Cardiac muscle cell (in vitro differentiated cells and primary cell): ENCODE data around the gene ISLR2. TPM values are rescaled to one million over a fixed set of nuclear protein-coding genes. Genes with fewer than 3 reads are reported as not detected.
"Not testable (repeated sequence)": the region's sequence is repeated elsewhere in the genome, so short reads cannot be mapped to it uniquely, and the experiment has no call there.

Source experiments
- DNase-seq, 2 donors: peaks; one replicate each; pipeline versions ENCODE4 v3.0.0 to v3.0.0-alpha.2; 2010 to 2017; ENCODE audit warnings: low read depth in 1 of 2, low spot score in 1 of 2
- H3K27ac ChIP-seq: fragments of 200-600 bp; sonication (generic); 2 replicates; pipeline ENCODE4 v1.5.1; 2016
- H3K27me3 ChIP-seq: fragments of 200-600 bp; sonication (generic); 2 replicates; pipeline ENCODE4 v1.6.0; 2016; ENCODE audit warnings: control low read depth
- H3K36me3 ChIP-seq: fragments of 200-600 bp; sonication (generic); 2 replicates; pipeline ENCODE4 v1.5.1; 2016; ENCODE audit warnings: control low read depth
- H3K4me1 ChIP-seq: fragments of 200-600 bp; sonication (generic); 2 replicates; pipeline ENCODE4 v1.8.1; 2017; ENCODE audit warnings: low read depth, mild to moderate bottlenecking, mixed run types
- H3K4me3 ChIP-seq: fragments of 200-600 bp; sonication (generic); 2 replicates; pipeline ENCODE4 v1.5.1; 2016; ENCODE audit warnings: mild to moderate bottlenecking
- H3K9me3 ChIP-seq: fragments of 200-600 bp; sonication (generic); 2 replicates; pipeline ENCODE4 v1.5.1; 2017; ENCODE audit warnings: low read depth, mild to moderate bottlenecking, control low read depth
- CTCF ChIP-seq: IDR thresholded peaks from 2 replicates; pipeline ENCODE4 v1.5.1; 2012; ENCODE audit warnings: low read depth, mild to moderate bottlenecking, low read length
- polyA plus RNA-seq: library from polyadenylated mRNA; unstranded; fragments of >200 nt; fragmentation: Nextera tagmentation; extraction: Ambion mirVana; gene quantifications from 2 replicates; pipeline ENCODE4 v1.2.1, GENCODE V29; 2016
- total RNA-seq: library from RNA; depleted of rRNA; stranded (reverse); fragments of >200 nt; gene quantifications from 2 replicates; pipeline ENCODE4 v1.2.3, GENCODE V29; 2016

The ISLR2 gene
- total RNA-seq (0.14 TPM in 1 of 2 replicates, not detected in the other), polyA plus RNA-seq (0.14 TPM in 1 of 2 replicates, not detected in the other)

GRCh38 chr15:74130155-74130848 lies at the start of gene ISLR2:
Gene ISLR2 (plus strand): TSS chr15:74130586. CDS start chr15:74132755, 2,169 bp downstream.
- H3K9me3 ChIP-seq: no peaks in the 10 kb centered on the region
- peaks cover 96% of the 10 kb centered on the region for H3K27me3 ChIP-seq
- peaks cover 7% of the 10 kb centered on the region for H3K4me1 ChIP-seq
- no peaks in the 10 kb centered on the region for H3K36me3 ChIP-seq
- H3K27ac ChIP-seq: no peak within 1 kb of the TSS
- DNase-seq: peak; percentile 17 to 38
- H3K4me3 ChIP-seq: no peak within 1 kb of the TSS
- TF ChIP-seq CTCF: no peak

DNA sequence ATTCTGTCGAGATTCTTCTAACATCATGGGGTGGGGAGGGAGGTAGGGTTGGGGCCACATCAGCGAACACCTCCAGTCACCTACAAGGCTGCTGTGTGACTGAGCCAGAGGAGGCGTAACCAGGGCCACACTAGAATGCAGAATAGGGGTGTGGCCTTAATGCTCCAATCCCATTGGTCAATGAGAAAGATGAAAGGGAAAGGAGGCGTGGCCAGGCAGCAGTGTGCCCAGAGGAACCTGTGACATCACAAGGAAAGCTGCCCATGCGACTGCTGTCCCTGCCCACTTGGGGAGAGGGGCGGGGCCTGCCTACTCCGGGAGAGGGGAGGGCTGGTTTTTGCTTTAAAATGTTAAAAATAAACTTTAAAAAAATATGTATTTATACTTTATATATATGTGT lies 47.9 kb upstream of the ISLR2 start, which contains the start of gene GOLGA6A:
GOLGA6A (minus strand) TSS at position 101 of the 400 bp plus-strand sequence; CDS start at position 60, 41 bp downstream.
- DNase-seq, H3K4me1 ChIP-seq, H3K27me3 ChIP-seq, H3K9me3 ChIP-seq, H3K27ac ChIP-seq, H3K36me3 ChIP-seq, H3K4me3 ChIP-seq: not testable (repeated sequence)

DNA sequence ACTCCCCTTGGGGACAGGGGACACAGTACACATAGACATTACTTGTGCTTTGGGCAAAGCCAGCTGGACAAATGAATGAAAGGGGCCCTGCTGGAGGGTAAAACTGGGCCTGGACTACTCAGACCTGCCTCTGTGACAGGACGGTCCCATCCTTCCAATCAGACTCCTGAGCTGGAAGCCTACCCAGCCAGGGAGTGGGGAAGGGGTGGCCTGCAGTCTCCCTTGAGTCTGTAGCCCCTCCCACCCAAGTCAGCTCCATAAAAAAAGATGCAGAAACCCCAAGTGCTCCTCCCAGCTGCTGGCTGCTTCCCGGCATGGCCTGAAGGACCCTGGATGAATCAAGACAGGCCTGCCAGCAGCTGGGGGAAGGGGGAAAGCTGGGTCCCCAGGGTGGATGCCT lies 35.8 kb upstream of the ISLR2 start:
- not testable (repeated sequence) for H3K27ac ChIP-seq, H3K27me3 ChIP-seq, DNase-seq, H3K9me3 ChIP-seq, H3K4me3 ChIP-seq, H3K4me1 ChIP-seq, H3K36me3 ChIP-seq

GRCh38 chr15:74095610-74096009 lies 34.8 kb upstream of the ISLR2 start:
- not testable (repeated sequence) for H3K27me3 ChIP-seq, H3K36me3 ChIP-seq, H3K9me3 ChIP-seq, H3K4me3 ChIP-seq, H3K4me1 ChIP-seq, DNase-seq, H3K27ac ChIP-seq

DNA sequence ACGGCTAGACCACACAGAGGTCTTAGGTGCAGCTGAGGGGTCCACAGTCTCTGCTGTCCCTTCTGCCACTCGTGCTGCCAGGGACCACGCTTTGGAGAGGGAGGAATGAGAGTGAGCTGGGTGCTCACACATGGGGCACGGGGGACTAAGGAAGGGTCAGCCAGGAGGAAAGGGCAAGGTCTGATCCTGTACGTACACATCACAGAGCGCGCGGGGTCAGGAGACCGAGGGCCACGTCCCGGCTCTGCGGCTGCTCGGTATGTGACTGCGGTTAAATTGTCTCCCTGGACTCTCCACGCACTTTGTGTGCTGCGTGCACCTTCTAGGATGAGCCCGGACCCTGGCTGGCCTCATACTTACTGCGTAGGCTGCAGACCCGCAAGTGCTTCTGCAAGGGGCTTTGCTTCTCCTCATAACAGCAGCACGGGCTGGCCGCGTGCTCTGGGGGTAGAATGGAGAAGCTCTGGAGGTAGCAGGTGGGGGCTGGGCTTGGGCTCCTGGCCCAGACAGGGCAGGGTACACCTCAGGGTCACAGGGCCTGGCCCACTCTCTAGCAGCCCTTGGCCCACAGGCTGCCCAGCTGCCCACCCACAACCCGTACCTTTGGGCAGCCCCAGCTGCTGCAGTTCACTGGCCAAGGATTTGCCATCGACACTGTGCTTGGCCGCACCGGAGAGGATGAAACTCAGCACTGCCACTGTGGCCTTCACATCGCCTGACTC lies 33.5 kb upstream of the ISLR2 start:
- H3K4me1 ChIP-seq, H3K9me3 ChIP-seq, H3K27ac ChIP-seq, DNase-seq, H3K4me3 ChIP-seq, H3K36me3 ChIP-seq, H3K27me3 ChIP-seq: not testable (repeated sequence)

- not testable (repeated sequence) for H3K27ac ChIP-seq, H3K27me3 ChIP-seq, H3K4me1 ChIP-seq, H3K36me3 ChIP-seq, H3K9me3 ChIP-seq
- peak overlapping the region; percentile 40 for H3K4me3 ChIP-seq
- peak; percentile 88 to 93 for DNase-seq
Observed at GRCh38 chr15:74099963-74100733, 30.2 kb upstream of the ISLR2 start.

DNA sequence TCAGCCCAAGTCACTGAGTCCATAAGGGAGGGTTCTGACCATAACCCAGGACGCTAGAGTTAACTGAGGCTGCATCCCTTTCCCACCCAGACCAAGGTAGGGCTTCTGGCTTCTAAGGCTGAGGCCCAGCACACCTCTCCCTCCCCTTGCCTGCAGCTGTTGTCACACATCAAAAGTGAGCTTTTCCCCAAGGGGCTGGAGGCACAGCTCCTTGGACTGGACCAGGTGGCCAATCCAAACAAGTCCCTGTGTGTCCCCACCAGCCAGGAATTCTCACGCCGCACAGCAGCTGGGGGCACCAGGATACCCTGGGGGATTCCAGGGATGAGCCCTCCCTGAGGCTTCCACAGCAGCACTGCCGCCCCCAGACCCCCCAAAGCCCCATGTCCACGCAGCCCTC lies 22.3 kb upstream of the ISLR2 start:
- H3K36me3 ChIP-seq: no peaks in the 10 kb centered on the region
- H3K27me3 ChIP-seq: no peaks in the 10 kb centered on the region
- H3K9me3 ChIP-seq: no peaks in the 10 kb centered on the region
- no peak for TF ChIP-seq CTCF
- H3K27ac ChIP-seq: no peak overlapping the region
- no peaks in the 10 kb centered on the region for H3K4me1 ChIP-seq
- no peak for DNase-seq
- H3K4me3 ChIP-seq: no peak overlapping the region

DNA sequence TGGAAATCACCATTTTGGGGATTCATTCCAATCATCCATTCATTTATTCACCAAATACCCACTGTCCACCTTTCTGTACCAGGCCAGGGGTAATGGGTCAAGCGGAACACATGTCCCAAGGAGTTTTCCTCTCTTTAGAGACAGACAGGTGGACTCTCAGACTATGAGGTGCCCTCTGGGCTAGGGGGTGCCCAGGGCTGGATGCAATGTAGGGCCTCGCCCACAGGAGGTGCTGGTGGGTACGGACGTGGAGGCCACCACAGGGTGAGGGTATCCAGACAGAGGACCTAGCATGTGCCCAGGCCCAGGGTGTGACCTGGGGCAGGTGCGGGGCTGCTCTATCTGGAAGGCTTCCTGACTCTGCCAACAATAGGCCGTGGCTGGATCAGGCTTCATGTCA lies 21.8 kb upstream of the ISLR2 start:
- not testable (repeated sequence) for H3K4me1 ChIP-seq, DNase-seq, H3K27ac ChIP-seq, H3K9me3 ChIP-seq, H3K36me3 ChIP-seq, H3K27me3 ChIP-seq, H3K4me3 ChIP-seq
